ENCODE data around the gene DUSP5.

Gene DUSP5

GRCh38 chr10:110488940-110489339 lies 8.8 kb upstream of the DUSP5 start:
- H3K4me3 ChIP-seq (replicated peaks; ENCODE audit: low read depth, low read length): no peak overlapping the region
- no peak for TF ChIP-seq CTCF (IDR thresholded peaks at IDR 0.05; ENCODE audit: low read depth, low read length, missing control alignments)
- DNase-seq (ENCODE audit: extremely low read depth, low read depth): no peak

GRCh38 chr10:110490640-110491039 lies 7.1 kb upstream of the DUSP5 start:
- TF ChIP-seq CTCF (IDR thresholded peaks at IDR 0.05; ENCODE audit: low read depth, low read length, missing control alignments): no peak
- H3K4me3 ChIP-seq (replicated peaks; ENCODE audit: low read depth, low read length): no peak overlapping the region
- no peak for DNase-seq (ENCODE audit: extremely low read depth, low read depth)

GRCh38 chr10:110491346-110491745 lies 6.4 kb upstream of the DUSP5 start:
- no peak for DNase-seq (ENCODE audit: extremely low read depth, low read depth)
- no peak for TF ChIP-seq CTCF (IDR thresholded peaks at IDR 0.05; ENCODE audit: low read depth, low read length, missing control alignments)
- no peak overlapping the region for H3K4me3 ChIP-seq (replicated peaks; ENCODE audit: low read depth, low read length)

- no peak for TF ChIP-seq CTCF (IDR thresholded peaks at IDR 0.05; ENCODE audit: low read depth, low read length, missing control alignments)
- no peak for DNase-seq (ENCODE audit: extremely low read depth, low read depth)
Measured at GRCh38 chr10:110492069-110492822, 5.5 kb upstream of the DUSP5 start.

GRCh38 chr10:110493832-110494426 lies 3.8 kb upstream of the DUSP5 start:
- H3K4me3 ChIP-seq (replicated peaks; ENCODE audit: low read depth, low read length): no peak overlapping the region
- no peak for TF ChIP-seq CTCF (IDR thresholded peaks at IDR 0.05; ENCODE audit: low read depth, low read length, missing control alignments)
- no peak for DNase-seq (ENCODE audit: extremely low read depth, low read depth)

More at GRCh38 chr10:110492069-110492822, 5.5 kb upstream of the DUSP5 start:
- no peak overlapping the region for H3K4me3 ChIP-seq (replicated peaks; ENCODE audit: low read depth, low read length)

GRCh38 chr10:110494532-110494931 lies 3.2 kb upstream of the DUSP5 start:
- H3K4me3 ChIP-seq (replicated peaks; ENCODE audit: low read depth, low read length): no peak overlapping the region
- no peak for DNase-seq (ENCODE audit: extremely low read depth, low read depth)
- no peak for TF ChIP-seq CTCF (IDR thresholded peaks at IDR 0.05; ENCODE audit: low read depth, low read length, missing control alignments)

Data from HFF-Myc (cell line).